CD14-positive monocyte (primary cell): ENCODE results near the gene SAFB2. TPM values are rescaled to one million over a fixed set of nuclear protein-coding genes. Genes with fewer than 3 reads are reported as not detected.

Experiments
- DNase-seq, 3 donors: peaks; one replicate each; pipeline ENCODE4 v3.0.0-alpha.2; 2011 to 2022
- H2AFZ ChIP-seq: 2 replicates; pipeline ENCODE4 v1.6.0; 2012; ENCODE audit warnings: mild to moderate bottlenecking, low read depth, low read length, inconsistent platforms; ENCODE audit not compliant: insufficient read depth, poor library complexity, severe bottlenecking
- H3K27ac ChIP-seq, 2 donors: 1 replicate in 1 of 2; 2 replicates in 1 of 2; pipeline ENCODE4 v1.5.1; 2012 to 2013; ENCODE audit warnings: low read length in 2 of 2, control low read depth in 1 of 2, inconsistent platforms in 1 of 2, low read depth in 1 of 2, mild to moderate bottlenecking in 1 of 2
- H3K27me3 ChIP-seq, 2 donors: one replicate each; pipeline versions ENCODE4 v1.6.0 to v1.6.1; 2011 to 2013; ENCODE audit warnings: low read length in 2 of 2; ENCODE audit not compliant: control insufficient read depth in 2 of 2, insufficient read depth in 2 of 2
- H3K36me3 ChIP-seq, 2 donors: replicated peaks in 1 of 2; 1 replicate in 1 of 2; 2 replicates in 1 of 2; pipeline versions ENCODE4 v1.5.1 to v1.6.1; 2012 to 2013; ENCODE audit warnings: low read length in 2 of 2, control low read depth in 1 of 2, inconsistent platforms in 1 of 2, mild to moderate bottlenecking in 1 of 2; ENCODE audit not compliant: insufficient read depth in 2 of 2, control insufficient read depth in 1 of 2
- H3K4me1 ChIP-seq, 2 donors: 1 replicate in 1 of 2; 2 replicates in 1 of 2; pipeline versions ENCODE4 v1.5.1 to v1.6.1; 2012 to 2013; ENCODE audit warnings: low read length in 2 of 2, control low read depth in 1 of 2, inconsistent platforms in 1 of 2, mild to moderate bottlenecking in 1 of 2, moderate library complexity in 1 of 2; ENCODE audit not compliant: insufficient read depth in 2 of 2, control insufficient read depth in 1 of 2
- H3K4me2 ChIP-seq: replicated peaks from 2 replicates; pipeline ENCODE3; 2012; ENCODE audit warnings: low read length, moderate library complexity, mild to moderate bottlenecking; ENCODE audit not compliant: poor library complexity, severe bottlenecking; ENCODE audit errors: extremely low read depth
- H3K4me3 ChIP-seq, 3 experiments: fragments of 200-600 bp in 1 of 3; sonication (generic) in 1 of 3; replicated peaks in 1 of 3; 1 replicate in 2 of 3; 2 replicates in 1 of 3; pipeline ENCODE4 v1.5.1; 2011 to 2013; ENCODE audit warnings: low read length in 3 of 3, mild to moderate bottlenecking in 3 of 3, control low read depth in 2 of 3, low read depth in 2 of 3, inconsistent platforms in 1 of 3, moderate library complexity in 1 of 3
- H3K79me2 ChIP-seq: 2 replicates; pipeline ENCODE4 v1.6.0; 2012; ENCODE audit warnings: mild to moderate bottlenecking, control low read depth, inconsistent platforms, low read length, moderate library complexity; ENCODE audit not compliant: insufficient read depth
- H3K9ac ChIP-seq: 2 replicates; pipeline ENCODE4 v1.6.0; 2017; ENCODE audit warnings: low read length, mild to moderate bottlenecking; ENCODE audit not compliant: insufficient read depth, poor library complexity, severe bottlenecking
- H3K9me3 ChIP-seq, 2 donors: replicated peaks in 1 of 2; 1 replicate in 1 of 2; 2 replicates in 1 of 2; pipeline versions ENCODE4 v1.5.1 to v1.6.1; 2012 to 2013; ENCODE audit warnings: low read length in 2 of 2, control low read depth in 1 of 2; ENCODE audit not compliant: control insufficient read depth in 1 of 2, insufficient read depth in 1 of 2
- H4K20me1 ChIP-seq: 2 replicates; pipeline ENCODE4 v1.6.0; 2012; ENCODE audit warnings: mild to moderate bottlenecking, low read length, control low read depth, moderate library complexity; ENCODE audit not compliant: insufficient read depth
- H3K27ac Mint-ChIP-seq, 7 donors: one replicate each; pipeline ENCODE4 v1.8.0; 2020; ENCODE audit warnings: mild to moderate bottlenecking in 7 of 7, mixed read lengths in 7 of 7, moderate library complexity in 6 of 7, inconsistent platforms in 2 of 7
- H3K27me3 Mint-ChIP-seq, 3 donors: one replicate each; pipeline ENCODE4 v1.8.0; 2021 to 2022; ENCODE audit warnings: low read depth in 3 of 3, mild to moderate bottlenecking in 3 of 3, mixed read lengths in 3 of 3, moderate library complexity in 3 of 3, inconsistent platforms in 1 of 3
- H3K36me3 Mint-ChIP-seq, 2 donors: one replicate each; pipeline ENCODE4 v1.8.0; 2020; ENCODE audit warnings: mixed read lengths in 2 of 2, inconsistent platforms in 1 of 2, mild to moderate bottlenecking in 1 of 2
- H3K4me1 Mint-ChIP-seq: one replicate; pipeline ENCODE4 v1.8.0; 2020; ENCODE audit warnings: mild to moderate bottlenecking, mixed read lengths
- H3K4me3 Mint-ChIP-seq, 2 donors: one replicate each; pipeline ENCODE4 v1.8.0; 2020; ENCODE audit warnings: mild to moderate bottlenecking in 2 of 2, mixed read lengths in 2 of 2, moderate library complexity in 1 of 2
- H3K9me3 Mint-ChIP-seq, 7 donors: one replicate each; pipeline ENCODE4 v1.8.0; 2020 to 2022; ENCODE audit warnings: mixed read lengths in 7 of 7, mild to moderate bottlenecking in 6 of 7, moderate library complexity in 6 of 7, inconsistent platforms in 2 of 7
- WGBS: methylation state at CpG from one replicate; pipeline ENCODE4 v1.1.5; 2013; ENCODE audit warnings: missing lambda C conversion rate; ENCODE audit not compliant: insufficient coverage; 5-methylcytosine and 5-hydroxymethylcytosine counted together
- intact Hi-C, 2 donors: fragments of 100-400 bp; cut with micrococcal nuclease; formaldehyde crosslinking; loops; one replicate each; pipeline versions ENCODE4 v1.15.0 to v1.15.1; 2023
- polyA plus RNA-seq, 3 donors: library from polyadenylated mRNA; depleted of rRNA in 1 of 3; unstranded in 2 of 3; stranded (reverse) in 1 of 3; fragments of 300-500 nt in 2 of 3; fragments of >200 nt in 1 of 3; fragmentation: Illumina TruSeq in 2 of 3; gene quantifications; 1 replicate in 2 of 3; 2 replicates in 1 of 3; pipeline ENCODE4 v1.2.3, GENCODE V29; 2012 to 2021
- TF ChIP-seq, protein P1 (sequence below): fragments of 200-600 bp; IDR thresholded peaks from one replicate; pipeline ENCODE4 v1.8.0; 2022; ENCODE audit warnings: antibody characterized with exemption, mild to moderate bottlenecking

Gene SAFB2
- polyA plus RNA-seq, 3 donors = 7.5 to 53.4 (median 14.7) TPM

DNA sequence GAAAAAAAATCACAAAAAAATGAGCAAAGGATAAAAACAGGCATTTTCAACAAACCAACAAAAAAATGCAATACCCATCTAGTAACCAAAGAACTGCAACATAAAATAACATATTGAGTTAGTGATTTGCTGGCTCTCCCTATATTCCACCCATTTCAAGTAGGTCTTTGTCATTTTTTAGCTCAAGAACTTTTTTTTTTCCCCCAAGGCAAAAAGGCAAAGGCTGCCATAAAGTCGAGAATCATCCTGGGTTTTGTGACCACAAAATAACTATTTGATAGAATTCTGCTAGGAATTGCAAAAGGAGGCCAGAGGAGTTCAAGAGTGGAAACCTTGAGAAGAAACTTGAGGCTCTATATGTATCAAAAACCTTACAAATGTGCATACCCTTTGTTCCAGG, 5.5 kb downstream of the SAFB2 start:
- H3K4me1 Mint-ChIP-seq = peaks cover 23% of the 10 kb centered on the region
- TF ChIP-seq, protein P1, sequence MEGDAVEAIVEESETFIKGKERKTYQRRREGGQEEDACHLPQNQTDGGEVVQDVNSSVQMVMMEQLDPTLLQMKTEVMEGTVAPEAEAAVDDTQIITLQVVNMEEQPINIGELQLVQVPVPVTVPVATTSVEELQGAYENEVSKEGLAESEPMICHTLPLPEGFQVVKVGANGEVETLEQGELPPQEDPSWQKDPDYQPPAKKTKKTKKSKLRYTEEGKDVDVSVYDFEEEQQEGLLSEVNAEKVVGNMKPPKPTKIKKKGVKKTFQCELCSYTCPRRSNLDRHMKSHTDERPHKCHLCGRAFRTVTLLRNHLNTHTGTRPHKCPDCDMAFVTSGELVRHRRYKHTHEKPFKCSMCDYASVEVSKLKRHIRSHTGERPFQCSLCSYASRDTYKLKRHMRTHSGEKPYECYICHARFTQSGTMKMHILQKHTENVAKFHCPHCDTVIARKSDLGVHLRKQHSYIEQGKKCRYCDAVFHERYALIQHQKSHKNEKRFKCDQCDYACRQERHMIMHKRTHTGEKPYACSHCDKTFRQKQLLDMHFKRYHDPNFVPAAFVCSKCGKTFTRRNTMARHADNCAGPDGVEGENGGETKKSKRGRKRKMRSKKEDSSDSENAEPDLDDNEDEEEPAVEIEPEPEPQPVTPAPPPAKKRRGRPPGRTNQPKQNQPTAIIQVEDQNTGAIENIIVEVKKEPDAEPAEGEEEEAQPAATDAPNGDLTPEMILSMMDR = no peak
- intact Hi-C loops = no loop called here
- H3K79me2 ChIP-seq = peaks cover 78% of the 10 kb centered on the region
- H3K27me3 Mint-ChIP-seq = no peaks in the 10 kb centered on the region
- H3K4me3 ChIP-seq = no peak overlapping the region
- H3K9ac ChIP-seq = no peak overlapping the region
- no peak overlapping the region for H3K4me3 Mint-ChIP-seq
- no peak overlapping the region for H3K27ac ChIP-seq
- H3K9me3 ChIP-seq = no peaks in the 10 kb centered on the region
- peaks cover 82 to 94% of the 10 kb centered on the region in 2 donors for H3K36me3 ChIP-seq
- H3K9me3 Mint-ChIP-seq = peaks cover 0 to 2% (median 0%) of the 10 kb centered on the region in 7 donors
- H3K4me2 ChIP-seq = no peak overlapping the region
- WGBS = no CpG with 5 or more reads among the region's 1 CpG
- DNase-seq = no peak
- peaks cover 90% of the 10 kb centered on the region for H4K20me1 ChIP-seq
- no peaks in the 10 kb centered on the region for H3K27me3 ChIP-seq
- H3K36me3 Mint-ChIP-seq = peaks cover 83 to 91% of the 10 kb centered on the region in 2 donors
- peaks cover 14 to 25% of the 10 kb centered on the region in 2 donors for H3K4me1 ChIP-seq
- peak overlapping the region in 1 of 7 donors; percentile 54 for H3K27ac Mint-ChIP-seq
- no peak overlapping the region for H2AFZ ChIP-seq

DNA sequence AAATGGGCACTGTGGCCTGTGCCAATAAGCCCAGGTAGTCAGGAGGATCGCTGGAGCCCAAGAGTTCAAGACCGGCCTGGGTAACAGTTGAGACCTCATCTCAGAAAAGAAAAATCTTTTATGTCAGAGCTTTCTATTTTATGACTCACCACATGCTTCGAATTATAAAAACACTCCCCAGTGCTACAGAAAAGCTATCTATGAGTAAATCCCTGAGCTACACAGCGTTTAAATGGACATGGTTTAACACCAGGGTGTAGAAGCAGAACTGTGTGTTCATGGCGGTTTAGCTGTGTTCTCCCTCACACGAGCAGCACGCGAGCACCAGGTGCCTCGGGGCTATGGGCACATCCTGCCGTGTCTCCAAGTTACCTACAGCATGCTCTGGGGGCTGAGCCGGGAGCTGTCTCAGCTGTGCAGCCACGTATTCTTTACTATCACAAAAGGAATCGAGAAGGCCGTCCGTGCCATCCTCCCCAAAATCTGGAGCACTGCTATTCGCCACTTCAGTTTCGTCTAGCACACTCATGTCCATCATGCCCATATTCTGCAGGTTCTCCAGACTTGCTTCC, 6.7 kb downstream of the SAFB2 start:
- Histone ChIP-seq H3K4me3 (no peak overlapping the region), H2AFZ (no peak overlapping the region), H3K9me3 (no peaks in the 10 kb centered on the region), H3K27me3 (no peaks in the 10 kb centered on the region), H4K20me1 (peaks cover 82% of the 10 kb centered on the region), H3K4me1 (peaks cover 2 to 12% of the 10 kb centered on the region in 2 donors), H3K79me2 (peaks cover 70% of the 10 kb centered on the region), H3K27ac (no peak overlapping the region), H3K36me3 (peaks cover 85 to 95% of the 10 kb centered on the region in 2 donors), H3K4me2 (no peak overlapping the region), H3K9ac (no peak overlapping the region)
- no peak for DNase-seq
- Mint-ChIP-seq H3K9me3 (no peaks in the 10 kb centered on the region), H3K4me3 (no peak overlapping the region), H3K36me3 (peaks cover 84 to 91% of the 10 kb centered on the region in 2 donors), H3K27ac (peak overlapping the region in 1 of 7 donors; percentile 9), H3K27me3 (no peaks in the 10 kb centered on the region), H3K4me1 (peaks cover 11% of the 10 kb centered on the region)
- 96% methylated on average over 16 of the region's 17 CpGs for WGBS
- intact Hi-C loops = no loop called here
- TF ChIP-seq, protein P1 = no peak
